HG02852 (cell line): ENCODE results near the gene BCAR3.
A peak's percentile ranks its signal among the peaks of the same experiment; 100 is the strongest.
"Not testable (repeated sequence)": the region's sequence is repeated elsewhere in the genome, so short reads cannot be mapped to it uniquely, and the experiment has no call there.

ENCODE experiments used
- ATAC-seq: cut with Tn5 transposase; IDR thresholded peaks from one replicate; pipeline ENCODE4 v1.9.1; 2021; ENCODE audit warnings: mild to moderate bottlenecking, moderate library complexity; ENCODE audit not compliant: unreplicated experiment

BCAR3 gene

GRCh38 chr1:93600663-93601062, 81.0 kb downstream of the BCAR3 start:
- no peak for ATAC-seq

DNA sequence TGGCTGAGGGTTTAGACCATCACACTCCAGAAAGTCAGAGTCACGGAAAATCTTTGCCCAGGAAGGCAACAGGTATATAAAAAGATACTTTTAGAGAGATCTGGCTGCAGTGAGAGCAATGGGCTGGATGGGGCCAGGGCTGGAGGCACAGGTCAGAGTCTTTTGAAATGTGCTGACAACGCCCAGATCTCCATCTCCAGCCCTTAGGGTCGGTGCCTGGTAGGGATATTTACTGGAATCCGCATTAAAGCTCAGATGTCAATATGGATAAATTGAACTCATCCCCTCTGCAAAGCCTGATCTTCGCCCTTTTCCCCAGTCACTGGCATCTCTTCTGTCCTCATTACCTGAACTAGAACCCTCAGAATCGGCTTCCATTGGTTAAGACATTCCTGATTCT, 82.2 kb downstream of the BCAR3 start:
- no peak for ATAC-seq

GRCh38 chr1:93598861-93599439, 82.7 kb downstream of the BCAR3 start:
- ATAC-seq: no peak

DNA sequence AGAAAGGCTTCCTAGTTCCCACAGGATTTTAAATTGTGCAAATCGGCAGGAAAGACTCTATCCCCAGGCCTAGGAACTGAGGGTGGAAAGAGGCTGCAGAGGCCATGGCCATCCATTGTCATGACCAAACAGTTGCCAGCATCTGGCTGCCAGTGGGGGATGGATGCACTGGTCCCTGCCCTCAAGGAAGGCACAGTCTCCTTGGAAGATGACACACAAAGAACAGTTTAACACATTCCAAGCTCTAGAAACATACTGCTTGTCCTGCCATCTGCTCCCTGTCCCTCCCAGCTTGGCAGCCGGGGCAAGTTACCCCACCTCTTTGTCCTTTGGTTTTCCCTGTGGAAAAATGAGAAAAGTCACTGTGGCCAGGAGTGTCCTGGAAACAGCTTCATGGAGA, 83.2 kb downstream of the BCAR3 start:
- ATAC-seq: no peak

GRCh38 chr1:93597709-93598108, 83.9 kb downstream of the BCAR3 start:
- no peak for ATAC-seq

- ATAC-seq: no peak
Observed at GRCh38 chr1:93596329-93597089, 85.1 kb downstream of the BCAR3 start.

GRCh38 chr1:93595743-93596142, 85.9 kb downstream of the BCAR3 start:
- ATAC-seq: no peak

GRCh38 chr1:93595266-93595665, 86.4 kb downstream of the BCAR3 start:
- no peak for ATAC-seq

DNA sequence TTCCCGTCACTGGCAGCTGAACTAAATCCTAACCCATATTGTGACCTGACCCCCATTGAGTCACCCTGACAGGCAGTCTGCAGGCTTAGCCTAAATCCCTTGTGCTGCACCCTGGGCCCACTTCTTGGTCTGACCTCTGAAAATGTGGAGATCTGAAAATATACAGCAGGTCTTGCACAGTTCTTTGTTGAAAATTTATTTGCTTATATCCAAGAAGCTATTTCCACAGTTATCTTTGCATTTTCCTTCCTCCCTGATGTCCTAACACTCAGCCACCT, 87.1 kb downstream of the BCAR3 start:
- ATAC-seq: no peak

DNA sequence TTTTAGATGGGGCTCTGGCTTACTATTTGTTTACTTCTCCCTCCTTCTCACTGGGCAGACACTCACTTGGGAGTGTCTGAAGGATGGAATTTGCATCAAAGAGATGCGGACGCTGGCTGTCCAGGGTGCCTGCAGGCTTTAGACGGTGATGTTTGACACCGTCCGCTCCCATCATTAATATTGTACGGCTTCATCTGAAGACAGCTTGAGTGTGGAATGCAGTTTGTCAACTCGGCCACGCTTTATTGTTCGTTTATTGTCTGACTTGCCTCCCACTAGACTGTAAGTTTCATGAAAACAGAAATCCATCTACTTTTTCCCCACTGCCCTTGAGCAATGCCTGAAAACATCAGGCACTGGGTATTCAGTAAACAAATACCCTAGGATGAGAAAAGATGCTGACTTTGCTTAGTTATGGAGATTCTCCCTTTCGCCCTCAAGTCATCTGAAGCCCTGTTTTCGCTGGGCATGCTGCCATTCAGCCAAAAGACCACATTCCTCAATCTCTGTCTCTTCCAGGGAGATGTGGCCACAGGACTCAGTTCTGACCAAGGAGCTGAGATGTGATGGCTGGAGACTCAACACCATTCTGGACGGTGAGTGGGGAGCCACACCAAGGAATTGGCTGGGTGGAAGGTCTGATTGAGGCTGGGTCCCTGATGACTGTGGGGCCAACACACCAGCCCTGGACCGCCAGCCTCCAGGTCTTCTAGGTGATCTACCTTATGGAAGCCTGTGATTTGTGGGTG, 87.6 kb downstream of the BCAR3 start:
- no peak for ATAC-seq

DNA sequence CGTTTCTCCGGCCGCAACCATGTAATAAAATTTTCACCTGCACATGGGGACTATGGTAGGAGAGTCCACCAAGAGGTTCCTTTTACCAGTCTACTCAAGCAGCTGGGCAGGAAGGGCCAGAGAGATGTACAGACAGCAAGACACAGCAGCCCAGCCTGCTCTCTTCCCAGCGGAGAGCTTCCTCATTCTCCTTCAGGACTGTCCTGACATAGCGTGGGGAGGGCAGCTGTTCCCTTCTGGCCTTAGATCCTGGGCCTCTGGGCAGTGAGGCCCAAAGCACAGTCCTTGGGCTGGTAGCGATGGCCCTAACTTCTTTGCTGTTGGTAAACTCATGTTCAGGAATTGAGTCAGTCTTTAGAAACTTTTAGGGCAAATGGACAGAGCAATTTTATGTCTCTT, 89.1 kb downstream of the BCAR3 start:
- no peak for ATAC-seq

DNA sequence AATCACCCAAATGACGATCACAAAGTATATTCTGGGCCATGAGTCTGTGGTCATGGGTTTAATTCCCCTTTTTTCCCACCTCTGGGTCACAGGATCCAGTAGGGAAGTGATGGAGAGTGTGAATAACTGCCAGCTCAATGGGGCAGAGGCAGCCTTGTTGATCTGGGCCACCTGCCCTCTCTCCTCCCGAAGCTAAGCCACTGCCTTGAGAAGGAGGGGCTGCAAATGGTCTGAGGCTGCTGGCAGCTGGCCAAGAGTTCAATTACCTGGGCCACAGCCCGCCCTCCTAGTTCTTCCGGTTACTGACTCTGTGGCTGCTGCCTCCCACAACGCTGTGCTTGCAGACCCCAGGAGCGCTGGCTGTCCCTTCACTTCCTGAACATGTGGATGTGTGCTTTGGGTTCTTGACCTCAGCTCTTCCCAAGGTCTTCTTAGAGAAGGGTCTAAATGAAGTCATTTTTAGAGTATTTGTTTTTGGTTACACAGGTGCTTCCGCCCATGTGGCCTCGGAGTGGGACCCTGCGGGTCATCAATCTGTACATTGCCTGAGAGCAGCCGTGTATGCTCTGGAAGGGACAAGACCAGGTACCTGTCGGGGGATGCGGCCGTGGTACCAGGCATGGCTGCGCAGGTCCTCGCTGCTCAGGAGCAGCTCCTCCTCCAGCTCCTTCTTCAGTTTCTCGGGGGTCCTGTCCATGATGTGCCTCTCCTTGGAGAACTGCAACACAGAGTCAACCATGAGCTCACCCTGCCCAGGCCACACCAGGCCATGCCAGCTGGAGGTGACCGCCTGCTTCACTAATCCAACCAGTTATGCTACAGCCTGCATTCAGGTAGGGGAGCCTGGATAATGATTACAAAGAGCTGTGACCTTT, 89.7 kb downstream of the BCAR3 start:
- ATAC-seq: peak; percentile 81

DNA sequence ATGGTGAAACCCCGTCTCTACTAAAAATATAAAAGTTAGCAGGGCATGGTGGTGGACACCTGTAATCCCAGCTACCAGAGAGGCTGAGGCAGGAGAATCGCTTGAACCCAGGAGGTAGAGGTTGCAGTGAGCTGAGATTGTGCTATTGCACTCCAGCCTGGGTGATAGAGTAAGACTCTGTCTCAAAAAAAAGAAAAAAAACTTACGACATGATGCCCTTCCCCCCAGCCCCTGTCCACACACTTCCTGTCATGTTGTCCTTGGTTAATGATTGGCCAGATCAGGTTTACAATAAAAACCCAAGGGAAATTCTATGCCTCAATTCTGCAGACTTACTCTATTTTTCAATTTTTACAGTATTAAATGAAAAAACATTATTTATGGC, 90.4 kb downstream of the BCAR3 start:
- ATAC-seq: not testable (repeated sequence)

- no peak for ATAC-seq
Observed at GRCh38 chr1:93588955-93589354, 92.7 kb downstream of the BCAR3 start.

DNA sequence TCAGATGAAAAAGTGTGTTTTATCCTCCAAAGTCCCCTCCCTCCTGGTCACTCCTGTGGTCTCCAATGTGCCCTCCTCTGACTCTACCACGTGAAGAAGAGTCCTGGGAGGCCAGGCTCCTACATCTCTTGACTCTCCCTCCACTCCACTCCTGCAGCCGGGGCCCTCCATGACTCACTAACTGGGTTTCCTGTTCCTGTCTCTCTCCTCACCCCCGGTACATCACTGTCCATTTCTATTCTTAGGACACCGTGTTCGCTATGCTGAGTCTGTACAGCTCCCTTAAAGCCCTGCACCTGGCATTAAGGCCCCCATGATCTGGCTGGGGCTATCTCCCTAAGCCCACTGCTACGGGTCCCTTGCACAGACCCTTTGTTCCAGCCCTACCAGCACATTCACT, 93.4 kb downstream of the BCAR3 start:
- no peak for ATAC-seq

DNA sequence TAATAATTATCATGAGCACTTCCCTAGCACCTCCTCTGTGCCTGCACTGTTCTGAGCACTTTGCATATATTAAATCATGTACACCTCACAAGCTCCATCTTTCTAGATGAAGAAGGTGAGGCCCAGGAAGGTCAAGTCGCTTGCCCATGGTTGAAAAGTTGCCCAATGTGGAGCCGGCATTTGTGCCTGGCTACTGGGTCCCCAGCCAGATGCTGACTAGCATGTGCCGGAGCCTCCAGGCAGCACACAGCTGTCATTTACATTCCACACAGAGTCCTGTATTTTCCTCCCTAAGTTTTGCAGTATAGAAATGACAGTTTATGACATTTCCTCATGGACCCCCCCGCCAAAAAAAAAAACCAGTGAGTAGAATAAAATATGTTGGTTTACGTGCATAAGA, 94.3 kb downstream of the BCAR3 start:
- no peak for ATAC-seq

GRCh38 chr1:93585059-93585966, 96.3 kb downstream of the BCAR3 start:
- no peak for ATAC-seq

DNA sequence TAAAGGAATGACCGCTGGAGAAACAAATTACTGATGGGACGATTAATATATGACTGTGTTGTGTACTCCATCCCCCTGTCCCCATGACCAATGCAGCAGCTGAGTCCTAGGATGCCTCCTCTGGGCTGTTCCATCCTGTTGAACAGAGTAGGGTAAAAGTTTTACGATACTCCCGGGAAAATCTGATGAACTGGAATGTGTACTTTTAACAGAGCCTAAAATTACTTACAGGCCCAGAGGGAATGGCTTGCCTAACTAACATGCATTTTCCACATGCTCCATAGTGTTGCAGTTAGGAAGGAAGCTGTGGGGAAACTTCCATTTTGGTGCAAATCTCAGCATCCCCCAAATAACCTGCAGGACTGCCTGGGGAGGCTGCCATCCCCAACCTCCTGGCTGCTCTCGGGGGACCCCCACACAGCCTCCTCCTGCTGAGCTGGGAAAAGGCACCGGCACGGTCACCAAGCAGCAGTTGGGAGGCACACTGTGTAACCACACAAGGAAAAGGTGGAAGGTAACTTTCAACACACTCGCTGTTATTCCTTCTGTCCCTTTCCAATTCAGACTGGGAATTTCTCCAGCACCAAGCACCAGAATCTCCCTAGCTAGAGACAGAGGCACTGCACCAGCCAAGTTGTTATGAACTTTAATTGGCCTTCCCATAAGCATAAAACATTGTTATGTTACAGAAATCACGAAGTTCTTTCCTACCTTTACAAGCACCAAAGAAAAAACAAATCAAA, 97.2 kb downstream of the BCAR3 start:
- no peak for ATAC-seq

GRCh38 chr1:93581917-93582850, 99.5 kb downstream of the BCAR3 start:
- no peak for ATAC-seq
